ENCODE measurements around the gene PNN. TPM values are rescaled to one million over a fixed set of nuclear protein-coding genes. Genes with fewer than 3 reads are reported as not detected.

PNN gene
- total RNA-seq, 1 experiment from 2014 or later: 167 TPM

- Histone ChIP-seq H3K79me1 (ENCODE audit: insufficient read depth, low read depth, low read length, poor library complexity, severe bottlenecking) (no peaks in the 10 kb centered on the region), H4K91ac (ENCODE audit: insufficient read length, low read depth, low read length) (no peak overlapping the region), H2BK20ac (ENCODE audit: low read depth, low read length, poor library complexity, severe bottlenecking) (no peak overlapping the region), H3K23me2 (ENCODE audit: insufficient read length, low read depth, low read length, poor library complexity, severe bottlenecking) (no peaks in the 10 kb centered on the region), H3K56ac (ENCODE audit: insufficient read length, low read depth, low read length) (no peak overlapping the region), H4K8ac (replicated peaks; ENCODE audit: insufficient read length, low read depth, low read length) (no peak overlapping the region), H2AK5ac (ENCODE audit: insufficient read length, low read length) (no peak overlapping the region), H3T11ph (ENCODE audit: low read length) (no peak overlapping the region), H3K27me3 (ENCODE audit: insufficient read depth, low read length) (no peaks in the 10 kb centered on the region), H2AFZ (ENCODE audit: low read length) (no peak overlapping the region), H3K4me1 (ENCODE audit: insufficient read depth, low read length) (peaks cover 8% of the 10 kb centered on the region), H3K18ac (ENCODE audit: insufficient read length, low read depth, low read length) (no peak overlapping the region), H3K9me3 (ENCODE audit: control insufficient read depth, low read depth, low read length) (no peaks in the 10 kb centered on the region), H2BK12ac (ENCODE audit: insufficient read length, low read depth, low read length) (no peak overlapping the region), H3K79me2 (ENCODE audit: insufficient read depth, low read length) (no peaks in the 10 kb centered on the region), H2BK5ac (ENCODE audit: insufficient read length, low read length) (no peak overlapping the region), H2BK15ac (ENCODE audit: low read depth, low read length) (no peak overlapping the region), H3K14ac (ENCODE audit: insufficient read depth, low read length) (no peak overlapping the region), H2BK120ac (ENCODE audit: low read depth, low read length, poor library complexity, severe bottlenecking) (no peak overlapping the region), H3K4ac (ENCODE audit: low read depth, low read length) (no peak overlapping the region), H3K23ac (ENCODE audit: insufficient read length, low read depth, low read length) (no peak overlapping the region), H4K5ac (ENCODE audit: insufficient read length, low read depth, low read length) (no peak overlapping the region), H3K4me2 (ENCODE audit: insufficient read depth, insufficient read length, low read length) (no peak overlapping the region), H4K20me1 (ENCODE audit: control insufficient read depth, insufficient read depth, insufficient read length) (no peaks in the 10 kb centered on the region), H3K9ac (ENCODE audit: extremely low read depth, insufficient read length, low read length) (no peak overlapping the region), H3K27ac (ENCODE audit: insufficient read length, low read depth, low read length) (peak overlapping the region; percentile 74)
- H3K27ac Mint-ChIP-seq: peak overlapping the region in 2 of 3 experiments; percentile 10 to 96; a peak in 2 of 7 replicates
- TF ChIP-seq CTCF (conservative IDR thresholded peaks at IDR 0.05): no peak
- H3K9me3 Mint-ChIP-seq: no peaks in the 10 kb centered on the region
- WGBS (ENCODE audit: extremely low coverage, insufficient read length, low lambda C conversion rate): no CpG with 5 or more reads among the region's 4 CpGs
- DNase-seq: no peak
- H3K36me3 Mint-ChIP-seq (ENCODE audit: insufficient read depth in 1 of 3, low read depth in 3 of 3): peaks cover 10 to 24% (median 15%) of the 10 kb centered on the region in 3 experiments; a peak in 6 of 7 replicates
- peaks cover 17 to 20% of the 10 kb centered on the region in 2 experiments for H3K4me1 Mint-ChIP-seq
- H3K27me3 Mint-ChIP-seq (ENCODE audit: low read depth): no peaks in the 10 kb centered on the region
- no peak overlapping the region for H3K4me3 Mint-ChIP-seq
Measured at GRCh38 chr14:39186941-39187525, 12.0 kb downstream of the PNN start.

Measured in H9 (cell line).